ENCODE measurements around the gene KLK5.

DNA sequence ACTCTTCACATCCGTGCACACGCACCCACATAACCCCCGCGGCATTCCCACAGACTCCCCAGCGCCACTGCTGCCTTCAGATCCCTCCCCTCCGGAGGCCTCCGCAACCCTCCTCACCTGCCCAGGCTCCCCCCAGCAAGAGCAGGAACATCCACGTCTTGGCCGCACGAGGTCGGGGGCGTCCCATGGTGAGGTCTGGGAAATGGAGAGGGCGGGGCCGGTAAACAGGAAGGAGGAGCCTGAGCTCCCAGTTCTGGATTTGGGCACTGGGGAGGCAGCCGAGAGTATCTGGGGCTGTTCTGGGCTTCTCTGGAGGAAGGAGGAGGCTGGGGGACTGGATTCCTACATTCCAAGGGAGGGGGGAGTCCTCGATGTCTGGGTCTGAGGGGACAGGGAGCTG is 48.1 kb upstream of the KLK5 start:
- TF ChIP-seq EP300 (IDR thresholded peaks at IDR 0.05) (no peak), ZFP36 (IDR thresholded peaks at IDR 0.05; ENCODE audit: borderline replicate concordance, partially characterized antibody) (no peak), MAZ (IDR thresholded peaks at IDR 0.05; ENCODE audit: borderline replicate concordance, low read depth, low read length) (no peak), POLR2A (IDR thresholded peaks at IDR 0.05; ENCODE audit: low read length) (no peak), SMC3 (IDR thresholded peaks at IDR 0.05) (no peak)
- TF ChIP-seq, protein P1, sequence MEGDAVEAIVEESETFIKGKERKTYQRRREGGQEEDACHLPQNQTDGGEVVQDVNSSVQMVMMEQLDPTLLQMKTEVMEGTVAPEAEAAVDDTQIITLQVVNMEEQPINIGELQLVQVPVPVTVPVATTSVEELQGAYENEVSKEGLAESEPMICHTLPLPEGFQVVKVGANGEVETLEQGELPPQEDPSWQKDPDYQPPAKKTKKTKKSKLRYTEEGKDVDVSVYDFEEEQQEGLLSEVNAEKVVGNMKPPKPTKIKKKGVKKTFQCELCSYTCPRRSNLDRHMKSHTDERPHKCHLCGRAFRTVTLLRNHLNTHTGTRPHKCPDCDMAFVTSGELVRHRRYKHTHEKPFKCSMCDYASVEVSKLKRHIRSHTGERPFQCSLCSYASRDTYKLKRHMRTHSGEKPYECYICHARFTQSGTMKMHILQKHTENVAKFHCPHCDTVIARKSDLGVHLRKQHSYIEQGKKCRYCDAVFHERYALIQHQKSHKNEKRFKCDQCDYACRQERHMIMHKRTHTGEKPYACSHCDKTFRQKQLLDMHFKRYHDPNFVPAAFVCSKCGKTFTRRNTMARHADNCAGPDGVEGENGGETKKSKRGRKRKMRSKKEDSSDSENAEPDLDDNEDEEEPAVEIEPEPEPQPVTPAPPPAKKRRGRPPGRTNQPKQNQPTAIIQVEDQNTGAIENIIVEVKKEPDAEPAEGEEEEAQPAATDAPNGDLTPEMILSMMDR (IDR thresholded peaks at IDR 0.05) = no peak
